ENCODE measurements around the gene PODNL1.

The PODNL1 gene

GRCh38 chr19:13960863-13961784, 22.9 kb upstream of the PODNL1 start:
- DNase-seq (ENCODE audit: insufficient read length): no peak
- no peak for FAIRE-seq
- no peak for TF ChIP-seq TAF1 (IDR thresholded peaks at IDR 0.05; ENCODE audit: borderline replicate concordance, low read depth, low read length)
- TF ChIP-seq POLR2AphosphoS5 (IDR thresholded peaks at IDR 0.05; ENCODE audit: low read depth, low read length): no peak
- no peak for TF ChIP-seq POLR2A (IDR thresholded peaks at IDR 0.05; ENCODE audit: low read depth, low read length)

- no peak for DNase-seq (ENCODE audit: insufficient read length)
- FAIRE-seq: no peak
- TF ChIP-seq POLR2A (IDR thresholded peaks at IDR 0.05; ENCODE audit: low read depth, low read length): no peak; the same call in 1 of the 2 replicates
- no peak for TF ChIP-seq POLR2AphosphoS5 (IDR thresholded peaks at IDR 0.05; ENCODE audit: low read depth, low read length)
These were observed 22.0 kb upstream of the PODNL1 start for GRCh38 chr19:13959962-13960862.

GRCh38 chr19:13959141-13959961, 21.1 kb upstream of the PODNL1 start:
- FAIRE-seq (no peak), DNase-seq (ENCODE audit: insufficient read length) (no peak)
- TF ChIP-seq TAF1 (IDR thresholded peaks at IDR 0.05; ENCODE audit: borderline replicate concordance, low read depth, low read length) (no peak), POLR2AphosphoS5 (IDR thresholded peaks at IDR 0.05; ENCODE audit: low read depth, low read length) (no peak), POLR2A (IDR thresholded peaks at IDR 0.05; ENCODE audit: low read depth, low read length) (no peak)

- TF ChIP-seq TAF1 (IDR thresholded peaks at IDR 0.05; ENCODE audit: borderline replicate concordance, low read depth, low read length) (no peak), POLR2A (IDR thresholded peaks at IDR 0.05; ENCODE audit: low read depth, low read length) (no peak), POLR2AphosphoS5 (IDR thresholded peaks at IDR 0.05; ENCODE audit: low read depth, low read length) (no peak)
- DNase-seq (ENCODE audit: insufficient read length): no peak
- FAIRE-seq: no peak
These were observed 19.8 kb upstream of the PODNL1 start for GRCh38 chr19:13958043-13958442.

GRCh38 chr19:13957051-13957450, 18.8 kb upstream of the PODNL1 start:
- TF ChIP-seq TAF1 (IDR thresholded peaks at IDR 0.05; ENCODE audit: borderline replicate concordance, low read depth, low read length) (no peak), POLR2A (IDR thresholded peaks at IDR 0.05; ENCODE audit: low read depth, low read length) (no peak)
- FAIRE-seq (no peak), DNase-seq (ENCODE audit: insufficient read length) (no peak)

GRCh38 chr19:13956365-13956744, 18.1 kb upstream of the PODNL1 start:
- FAIRE-seq (no peak), DNase-seq (ENCODE audit: insufficient read length) (no peak)
- TF ChIP-seq POLR2AphosphoS5 (IDR thresholded peaks at IDR 0.05; ENCODE audit: low read depth, low read length) (no peak), POLR2A (IDR thresholded peaks at IDR 0.05; ENCODE audit: low read depth, low read length) (no peak), TAF1 (IDR thresholded peaks at IDR 0.05; ENCODE audit: borderline replicate concordance, low read depth, low read length) (no peak)

GRCh38 chr19:13955662-13956364, 17.6 kb upstream of the PODNL1 start:
- no peak for TF ChIP-seq POLR2A (IDR thresholded peaks at IDR 0.05; ENCODE audit: low read depth, low read length)
- TF ChIP-seq TAF1 (IDR thresholded peaks at IDR 0.05; ENCODE audit: borderline replicate concordance, low read depth, low read length): no peak
- no peak for TF ChIP-seq POLR2AphosphoS5 (IDR thresholded peaks at IDR 0.05; ENCODE audit: low read depth, low read length)
- FAIRE-seq: no peak

GRCh38 chr19:13954185-13954584, 16.0 kb upstream of the PODNL1 start:
- DNase-seq (ENCODE audit: insufficient read length): no peak
- TF ChIP-seq POLR2AphosphoS5 (IDR thresholded peaks at IDR 0.05; ENCODE audit: low read depth, low read length) (no peak), TAF1 (IDR thresholded peaks at IDR 0.05; ENCODE audit: borderline replicate concordance, low read depth, low read length) (no peak), POLR2A (IDR thresholded peaks at IDR 0.05; ENCODE audit: low read depth, low read length) (no peak)
- no peak for FAIRE-seq

More at GRCh38 chr19:13955662-13956364, 17.6 kb upstream of the PODNL1 start:
- DNase-seq (ENCODE audit: insufficient read length): no peak

GRCh38 chr19:13952931-13953531, 14.8 kb upstream of the PODNL1 start:
- TF ChIP-seq POLR2AphosphoS5 (IDR thresholded peaks at IDR 0.05; ENCODE audit: low read depth, low read length) (no peak), TAF1 (IDR thresholded peaks at IDR 0.05; ENCODE audit: borderline replicate concordance, low read depth, low read length) (no peak), POLR2A (IDR thresholded peaks at IDR 0.05; ENCODE audit: low read depth, low read length) (no peak)
- FAIRE-seq: no peak
- DNase-seq (ENCODE audit: insufficient read length): no peak
